ENCODE data around the gene MKRN2. TPM values are rescaled to one million over a fixed set of nuclear protein-coding genes. Genes with fewer than 3 reads are reported as not detected.

MKRN2 gene
- total RNA-seq, 1 experiment from 2014 or later = 18.2 TPM

DNA sequence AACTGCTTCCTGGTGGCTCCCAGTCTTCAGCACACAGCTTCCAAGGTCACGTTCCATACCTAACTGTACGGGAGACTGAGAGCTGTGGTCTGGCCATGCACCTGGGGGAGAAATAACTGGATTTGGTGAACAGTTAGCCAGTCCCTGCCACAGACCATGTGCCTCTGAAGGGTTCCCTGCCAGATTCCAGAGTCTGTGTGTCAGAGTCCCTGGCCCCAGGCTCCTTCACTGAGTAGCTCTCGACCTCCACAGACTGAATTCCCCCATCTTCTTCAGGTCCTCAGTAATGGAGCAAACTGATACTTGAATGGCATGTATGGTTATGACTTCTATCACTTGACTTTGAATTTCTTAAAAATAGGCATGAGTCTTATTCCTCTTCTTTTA is 29.1 kb upstream of the MKRN2 start (continued):
- TF ChIP-seq ZBTB43 (CRISPR knock-in tag; IDR thresholded peaks at IDR 0.05) = no peak

GRCh38 chr3:12532182-12532581 is 24.7 kb upstream of the MKRN2 start:
- ATAC-seq = no peak
- H3K27me3 Mint-ChIP-seq (ENCODE audit: low read depth) = no peaks in the 10 kb centered on the region
- peaks cover 23% of the 10 kb centered on the region for H3K36me3 Mint-ChIP-seq
- H3K9me3 Mint-ChIP-seq = no peaks in the 10 kb centered on the region
- H3K4me3 Mint-ChIP-seq = no peak overlapping the region
- POLR2A ChIA-PET = no interaction called here
- no peak overlapping the region for H3K27ac Mint-ChIP-seq
- H3K4me1 Mint-ChIP-seq = no peaks in the 10 kb centered on the region
- CTCF ChIA-PET = no interaction called here
- TF ChIP-seq ZNF671 (CRISPR knock-in tag; IDR thresholded peaks at IDR 0.05) (no peak), ZNF423 (CRISPR knock-in tag; IDR thresholded peaks at IDR 0.05) (no peak)
- TF ChIP-seq, protein P1, sequence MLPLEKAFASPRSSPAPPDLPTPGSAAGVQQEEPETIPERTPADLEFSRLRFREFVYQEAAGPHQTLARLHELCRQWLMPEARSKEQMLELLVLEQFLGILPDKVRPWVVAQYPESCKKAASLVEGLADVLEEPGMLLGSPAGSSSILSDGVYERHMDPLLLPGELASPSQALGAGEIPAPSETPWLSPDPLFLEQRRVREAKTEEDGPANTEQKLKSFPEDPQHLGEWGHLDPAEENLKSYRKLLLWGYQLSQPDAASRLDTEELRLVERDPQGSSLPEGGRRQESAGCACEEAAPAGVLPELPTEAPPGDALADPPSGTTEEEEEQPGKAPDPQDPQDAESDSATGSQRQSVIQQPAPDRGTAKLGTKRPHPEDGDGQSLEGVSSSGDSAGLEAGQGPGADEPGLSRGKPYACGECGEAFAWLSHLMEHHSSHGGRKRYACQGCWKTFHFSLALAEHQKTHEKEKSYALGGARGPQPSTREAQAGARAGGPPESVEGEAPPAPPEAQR (CRISPR knock-in tag; IDR thresholded peaks at IDR 0.05) = no peak
- DNase-seq (ENCODE audit: low spot score) = no peak

- no peak for ATAC-seq
- ChIA-PET POLR2A (no interaction called here), CTCF (interaction anchor here (1.5 to 1.8 kb wide), 2 partner anchors 41 to 57 kb away, joined by 4 to 5 read pairs; no protein-coding TSS in a partner anchor)
- Mint-ChIP-seq H3K9me3 (no peaks in the 10 kb centered on the region), H3K27ac (no peak overlapping the region), H3K4me3 (no peak overlapping the region), H3K36me3 (peaks cover 18% of the 10 kb centered on the region), H3K27me3 (ENCODE audit: low read depth) (no peaks in the 10 kb centered on the region), H3K4me1 (0 out of 2 replicates have a peak, but pooled peaks cover 3% of the 10 kb centered on the region)
- DNase-seq (ENCODE audit: low spot score) = no peak
- TF ChIP-seq SMAD4 (CRISPR knock-in tag; IDR thresholded peaks at IDR 0.05) (no peak), TEAD1 (CRISPR knock-in tag; IDR thresholded peaks at IDR 0.05) (no peak), JUN (CRISPR knock-in tag; IDR thresholded peaks at IDR 0.05) (no peak), ESRRA (CRISPR knock-in tag; IDR thresholded peaks at IDR 0.05; ENCODE audit: borderline replicate concordance) (no peak), ELF4 (CRISPR knock-in tag; IDR thresholded peaks at IDR 0.05; ENCODE audit: low read depth) (no peak), GRHL2 (CRISPR knock-in tag; IDR thresholded peaks at IDR 0.05; ENCODE audit: insufficient replicate concordance, severe bottlenecking) (no peak), NR2C2 (CRISPR knock-in tag; IDR thresholded peaks at IDR 0.05) (no peak), TP53 (CRISPR knock-in tag; IDR thresholded peaks at IDR 0.05) (no peak), HMGXB4 (CRISPR knock-in tag; IDR thresholded peaks at IDR 0.05) (no peak), GTF2I (CRISPR knock-in tag; conservative IDR thresholded peaks at IDR 0.05) (no peak), USF1 (CRISPR knock-in tag; IDR thresholded peaks at IDR 0.05) (no peak), ZBTB43 (CRISPR knock-in tag; IDR thresholded peaks at IDR 0.05) (no peak), CREM (CRISPR knock-in tag; IDR thresholded peaks at IDR 0.05) (no peak)
- TF ChIP-seq, protein P2, sequence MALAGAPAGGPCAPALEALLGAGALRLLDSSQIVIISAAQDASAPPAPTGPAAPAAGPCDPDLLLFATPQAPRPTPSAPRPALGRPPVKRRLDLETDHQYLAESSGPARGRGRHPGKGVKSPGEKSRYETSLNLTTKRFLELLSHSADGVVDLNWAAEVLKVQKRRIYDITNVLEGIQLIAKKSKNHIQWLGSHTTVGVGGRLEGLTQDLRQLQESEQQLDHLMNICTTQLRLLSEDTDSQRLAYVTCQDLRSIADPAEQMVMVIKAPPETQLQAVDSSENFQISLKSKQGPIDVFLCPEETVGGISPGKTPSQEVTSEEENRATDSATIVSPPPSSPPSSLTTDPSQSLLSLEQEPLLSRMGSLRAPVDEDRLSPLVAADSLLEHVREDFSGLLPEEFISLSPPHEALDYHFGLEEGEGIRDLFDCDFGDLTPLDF (CRISPR knock-in tag; IDR thresholded peaks at IDR 0.05) = no peak
- TF ChIP-seq, protein P3, sequence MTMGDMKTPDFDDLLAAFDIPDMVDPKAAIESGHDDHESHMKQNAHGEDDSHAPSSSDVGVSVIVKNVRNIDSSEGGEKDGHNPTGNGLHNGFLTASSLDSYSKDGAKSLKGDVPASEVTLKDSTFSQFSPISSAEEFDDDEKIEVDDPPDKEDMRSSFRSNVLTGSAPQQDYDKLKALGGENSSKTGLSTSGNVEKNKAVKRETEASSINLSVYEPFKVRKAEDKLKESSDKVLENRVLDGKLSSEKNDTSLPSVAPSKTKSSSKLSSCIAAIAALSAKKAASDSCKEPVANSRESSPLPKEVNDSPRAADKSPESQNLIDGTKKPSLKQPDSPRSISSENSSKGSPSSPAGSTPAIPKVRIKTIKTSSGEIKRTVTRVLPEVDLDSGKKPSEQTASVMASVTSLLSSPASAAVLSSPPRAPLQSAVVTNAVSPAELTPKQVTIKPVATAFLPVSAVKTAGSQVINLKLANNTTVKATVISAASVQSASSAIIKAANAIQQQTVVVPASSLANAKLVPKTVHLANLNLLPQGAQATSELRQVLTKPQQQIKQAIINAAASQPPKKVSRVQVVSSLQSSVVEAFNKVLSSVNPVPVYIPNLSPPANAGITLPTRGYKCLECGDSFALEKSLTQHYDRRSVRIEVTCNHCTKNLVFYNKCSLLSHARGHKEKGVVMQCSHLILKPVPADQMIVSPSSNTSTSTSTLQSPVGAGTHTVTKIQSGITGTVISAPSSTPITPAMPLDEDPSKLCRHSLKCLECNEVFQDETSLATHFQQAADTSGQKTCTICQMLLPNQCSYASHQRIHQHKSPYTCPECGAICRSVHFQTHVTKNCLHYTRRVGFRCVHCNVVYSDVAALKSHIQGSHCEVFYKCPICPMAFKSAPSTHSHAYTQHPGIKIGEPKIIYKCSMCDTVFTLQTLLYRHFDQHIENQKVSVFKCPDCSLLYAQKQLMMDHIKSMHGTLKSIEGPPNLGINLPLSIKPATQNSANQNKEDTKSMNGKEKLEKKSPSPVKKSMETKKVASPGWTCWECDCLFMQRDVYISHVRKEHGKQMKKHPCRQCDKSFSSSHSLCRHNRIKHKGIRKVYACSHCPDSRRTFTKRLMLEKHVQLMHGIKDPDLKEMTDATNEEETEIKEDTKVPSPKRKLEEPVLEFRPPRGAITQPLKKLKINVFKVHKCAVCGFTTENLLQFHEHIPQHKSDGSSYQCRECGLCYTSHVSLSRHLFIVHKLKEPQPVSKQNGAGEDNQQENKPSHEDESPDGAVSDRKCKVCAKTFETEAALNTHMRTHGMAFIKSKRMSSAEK (CRISPR knock-in tag; IDR thresholded peaks at IDR 0.05; ENCODE audit: borderline replicate concordance) = no peak
- TF ChIP-seq, protein P4, sequence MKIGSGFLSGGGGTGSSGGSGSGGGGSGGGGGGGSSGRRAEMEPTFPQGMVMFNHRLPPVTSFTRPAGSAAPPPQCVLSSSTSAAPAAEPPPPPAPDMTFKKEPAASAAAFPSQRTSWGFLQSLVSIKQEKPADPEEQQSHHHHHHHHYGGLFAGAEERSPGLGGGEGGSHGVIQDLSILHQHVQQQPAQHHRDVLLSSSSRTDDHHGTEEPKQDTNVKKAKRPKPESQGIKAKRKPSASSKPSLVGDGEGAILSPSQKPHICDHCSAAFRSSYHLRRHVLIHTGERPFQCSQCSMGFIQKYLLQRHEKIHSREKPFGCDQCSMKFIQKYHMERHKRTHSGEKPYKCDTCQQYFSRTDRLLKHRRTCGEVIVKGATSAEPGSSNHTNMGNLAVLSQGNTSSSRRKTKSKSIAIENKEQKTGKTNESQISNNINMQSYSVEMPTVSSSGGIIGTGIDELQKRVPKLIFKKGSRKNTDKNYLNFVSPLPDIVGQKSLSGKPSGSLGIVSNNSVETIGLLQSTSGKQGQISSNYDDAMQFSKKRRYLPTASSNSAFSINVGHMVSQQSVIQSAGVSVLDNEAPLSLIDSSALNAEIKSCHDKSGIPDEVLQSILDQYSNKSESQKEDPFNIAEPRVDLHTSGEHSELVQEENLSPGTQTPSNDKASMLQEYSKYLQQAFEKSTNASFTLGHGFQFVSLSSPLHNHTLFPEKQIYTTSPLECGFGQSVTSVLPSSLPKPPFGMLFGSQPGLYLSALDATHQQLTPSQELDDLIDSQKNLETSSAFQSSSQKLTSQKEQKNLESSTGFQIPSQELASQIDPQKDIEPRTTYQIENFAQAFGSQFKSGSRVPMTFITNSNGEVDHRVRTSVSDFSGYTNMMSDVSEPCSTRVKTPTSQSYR (CRISPR knock-in tag; IDR thresholded peaks at IDR 0.05) = no peak
Observed at GRCh38 chr3:12536423-12536822, 20.5 kb upstream of the MKRN2 start.

All from WTC11 (cell line).